GM23248 (cell line): Measurements from ENCODE around the gene LLGL2. TPM values are rescaled to one million over a fixed set of nuclear protein-coding genes. Genes with fewer than 3 reads are reported as not detected.

Experiments
- DNase-seq: peaks from one replicate; pipeline ENCODE4 v3.0.0-alpha.2; 2015
- H2AFZ ChIP-seq: fragments of 200-600 bp; sonication (generic); 2 replicates; pipeline ENCODE4 v1.6.1; 2016; ENCODE audit warnings: antibody characterized with exemption
- H3F3A ChIP-seq: fragments of 200-600 bp; sonication (generic); 2 replicates; pipeline ENCODE4 v1.6.1; 2016; ENCODE audit warnings: mild to moderate bottlenecking, antibody characterized with exemption, mixed run types; ENCODE audit not compliant: insufficient read depth
- H3K27ac ChIP-seq: fragments of 200-600 bp; sonication (generic); 2 replicates; pipeline ENCODE4 v1.5.1; 2016; ENCODE audit warnings: mild to moderate bottlenecking
- H3K27me3 ChIP-seq: fragments of 200-600 bp; sonication (generic); replicated peaks from 2 replicates; pipeline ENCODE4 v1.6.1; 2016; ENCODE audit warnings: mild to moderate bottlenecking; ENCODE audit not compliant: insufficient read depth
- H3K36me3 ChIP-seq: fragments of 200-600 bp; sonication (generic); 2 replicates; pipeline ENCODE4 v1.6.1; 2016; ENCODE audit warnings: low read depth, mild to moderate bottlenecking
- H3K4me1 ChIP-seq: fragments of 200-600 bp; sonication (generic); 2 replicates; pipeline ENCODE4 v1.6.1; 2016; ENCODE audit warnings: mild to moderate bottlenecking; ENCODE audit not compliant: insufficient read depth
- H3K4me2 ChIP-seq: fragments of 200-600 bp; sonication (generic); one replicate; pipeline ENCODE4 v1.6.1; 2016; ENCODE audit warnings: mild to moderate bottlenecking; ENCODE audit not compliant: unreplicated experiment
- H3K4me3 ChIP-seq: fragments of 200-600 bp; sonication (generic); 2 replicates; pipeline ENCODE4 v1.5.1; 2016; ENCODE audit warnings: mild to moderate bottlenecking
- H3K79me2 ChIP-seq: fragments of 200-600 bp; sonication (generic); 2 replicates; pipeline ENCODE4 v1.6.1; 2016; ENCODE audit warnings: mild to moderate bottlenecking; ENCODE audit not compliant: insufficient read depth
- H3K9ac ChIP-seq: fragments of 200-600 bp; sonication (generic); 2 replicates; pipeline ENCODE4 v1.6.1; 2016; ENCODE audit warnings: mild to moderate bottlenecking
- H3K9me2 ChIP-seq: fragments of 200-600 bp; sonication (generic); 2 replicates; pipeline ENCODE4 v1.6.1; 2016; ENCODE audit warnings: mixed run types, mild to moderate bottlenecking, moderate library complexity; ENCODE audit not compliant: insufficient read depth
- H3K9me3 ChIP-seq: fragments of 200-600 bp; sonication (generic); one replicate; pipeline ENCODE4 v1.6.1; 2017; ENCODE audit warnings: low read depth
- H4K20me1 ChIP-seq: fragments of 200-600 bp; sonication (generic); 2 replicates; pipeline ENCODE4 v1.6.0; 2016; ENCODE audit not compliant: insufficient read depth
- EZH2 ChIP-seq: fragments of 200-600 bp; sonication (generic); IDR thresholded peaks from 2 replicates; pipeline ENCODE4 v1.6.1; 2018; ENCODE audit warnings: antibody characterized with exemption, mild to moderate bottlenecking; ENCODE audit not compliant: insufficient read depth, poor library complexity, severe bottlenecking
- EZH2phosphoT487 ChIP-seq: fragments of 200-600 bp; sonication (generic); IDR thresholded peaks from 2 replicates; pipeline ENCODE4 v1.6.1; 2018; ENCODE audit warnings: antibody characterized with exemption, moderate library complexity, mild to moderate bottlenecking, low read depth; ENCODE audit not compliant: insufficient read depth
- WGBS, 2 experiments: methylation state at CpG; one replicate each; pipeline ENCODE4 v1.1.6; 2015 to 2017; ENCODE audit warnings: low lambda C conversion rate in 2 of 2, low coverage in 1 of 2; ENCODE audit errors: missing lambda C conversion rate in 2 of 2; 5-methylcytosine and 5-hydroxymethylcytosine counted together
- in situ Hi-C: fragments of 300-500 bp; cut with MboI; formaldehyde crosslinking; loops from 2 replicates; pipeline ENCODE4 v1.15.0; 2020
- polyA plus RNA-seq: library from polyadenylated mRNA; unstranded; fragments of >200 nt; fragmentation: Nextera tagmentation; extraction: Ambion mirVana; gene quantifications from 2 replicates; pipeline ENCODE4 v1.2.1, GENCODE V29; 2016
- total RNA-seq: library from RNA; depleted of rRNA; stranded (reverse); fragments of >200 nt; shearing (Covaris generic); gene quantifications from 2 replicates; pipeline ENCODE4 v1.2.3, GENCODE V29; 2014

LLGL2 gene
- total and polyA plus RNA-seq, 2 experiments from 2014 or later: not detected

DNA sequence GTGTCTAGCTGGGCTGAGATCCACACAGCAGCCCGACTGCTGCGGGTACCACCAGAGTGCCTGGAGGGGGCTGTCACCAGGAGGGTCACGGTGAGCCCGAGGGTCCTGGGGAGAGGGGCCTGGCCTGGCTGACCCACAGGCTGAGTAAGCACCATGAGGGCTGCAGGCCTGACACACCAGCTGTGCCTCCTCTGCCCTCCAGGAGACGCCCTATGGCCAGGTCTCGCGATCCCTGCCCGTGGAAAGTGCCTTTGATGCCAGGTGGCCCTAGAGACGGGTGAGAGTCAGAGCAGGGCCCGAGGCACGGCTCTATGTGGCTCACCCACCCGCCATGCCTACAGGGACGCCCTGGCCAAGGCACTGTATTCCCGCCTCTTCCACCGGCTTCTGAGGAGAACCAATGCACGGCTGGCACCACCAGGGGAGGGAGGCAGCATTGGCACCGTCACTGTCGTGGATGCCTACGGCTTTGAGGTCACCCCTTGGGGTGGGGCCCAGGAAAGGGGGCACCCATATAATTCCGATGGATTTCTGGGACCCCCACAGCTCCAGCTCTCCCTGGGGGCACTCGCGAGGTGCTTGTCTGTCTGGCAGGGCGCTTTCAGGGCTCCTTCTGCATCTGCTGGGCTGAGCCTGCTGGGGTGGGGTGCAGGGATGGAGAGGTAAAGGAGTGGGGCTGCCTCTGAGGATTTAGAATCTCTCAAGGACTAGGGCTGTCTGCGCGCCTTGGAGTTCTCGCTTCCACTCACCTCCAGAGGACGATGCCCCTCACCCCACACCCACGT lies 69.2 kb downstream of the LLGL2 start:
- H3K27ac ChIP-seq: no peak overlapping the region
- no peaks in the 10 kb centered on the region for H3K9me3 ChIP-seq
- in situ Hi-C loops: loop anchor here (10.0 kb wide), 1 partner anchor 60 kb away; no protein-coding TSS in a partner anchor
- H3K79me2 ChIP-seq: no peaks in the 10 kb centered on the region
- 57 to 59% methylated on average over 25 to 28 of the region's 28 CpGs for WGBS, 2 experiments
- H3K9ac ChIP-seq: no peak overlapping the region
- no peaks in the 10 kb centered on the region for H3K27me3 ChIP-seq
- H3K36me3 ChIP-seq: no peaks in the 10 kb centered on the region
- no peak overlapping the region for H3K4me2 ChIP-seq
- no peak overlapping the region for H2AFZ ChIP-seq
- no peaks in the 10 kb centered on the region for H3K4me1 ChIP-seq
- no peak overlapping the region for H3K4me3 ChIP-seq
- DNase-seq: no peak
- H3F3A ChIP-seq: no peaks in the 10 kb centered on the region
- no peaks in the 10 kb centered on the region for H3K9me2 ChIP-seq
- H4K20me1 ChIP-seq: no peaks in the 10 kb centered on the region
- TF ChIP-seq EZH2 (no peak), EZH2phosphoT487 (no peak)

DNA sequence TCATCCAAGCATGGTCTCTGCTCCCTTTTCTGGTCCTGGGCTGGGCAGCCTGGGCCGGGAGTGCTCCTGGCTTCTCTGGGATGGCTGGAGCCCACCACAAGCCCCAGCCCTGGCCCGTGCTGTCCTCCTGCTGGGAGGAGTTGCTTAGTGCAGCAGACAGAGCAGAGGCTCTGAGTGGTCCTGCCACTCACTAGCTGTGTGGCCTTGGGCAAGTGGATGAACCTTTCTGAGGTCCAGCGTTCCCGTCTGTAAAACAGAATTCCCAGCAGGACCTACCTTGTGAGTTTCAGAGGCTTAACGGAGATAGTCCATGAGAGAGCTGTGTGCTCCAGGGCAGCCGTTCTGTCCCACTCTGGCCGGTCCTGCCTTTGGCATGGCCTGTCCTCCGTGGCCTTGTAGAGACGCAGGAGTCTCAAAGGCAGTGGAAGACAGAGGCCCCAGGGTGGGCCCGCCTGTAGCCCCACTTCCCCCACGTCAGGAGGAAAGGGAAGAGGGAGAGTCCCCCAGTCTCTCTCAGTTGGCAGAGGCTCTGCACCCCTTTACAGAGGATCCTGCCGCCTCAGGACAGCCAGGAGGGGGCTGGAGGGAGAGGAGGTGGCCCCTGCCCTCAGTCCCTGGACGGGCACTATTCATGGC lies 69.9 kb downstream of the LLGL2 start:
- TF ChIP-seq EZH2phosphoT487 (no peak), EZH2 (no peak)
- Histone ChIP-seq H3K9me3 (no peaks in the 10 kb centered on the region), H3K4me2 (no peak overlapping the region), H3K9ac (no peak overlapping the region), H4K20me1 (no peaks in the 10 kb centered on the region), H2AFZ (no peak overlapping the region), H3K27me3 (no peaks in the 10 kb centered on the region), H3F3A (no peaks in the 10 kb centered on the region), H3K4me3 (no peak overlapping the region), H3K27ac (no peak overlapping the region), H3K9me2 (no peaks in the 10 kb centered on the region), H3K79me2 (no peaks in the 10 kb centered on the region), H3K36me3 (no peaks in the 10 kb centered on the region), H3K4me1 (no peaks in the 10 kb centered on the region)
- WGBS, 2 experiments: 59 to 70% methylated on average over 13 of the region's 13 CpGs
- in situ Hi-C loops: loop anchor here (10.0 kb wide), 1 partner anchor 59 kb away; no protein-coding TSS in a partner anchor
- DNase-seq: no peak

DNA sequence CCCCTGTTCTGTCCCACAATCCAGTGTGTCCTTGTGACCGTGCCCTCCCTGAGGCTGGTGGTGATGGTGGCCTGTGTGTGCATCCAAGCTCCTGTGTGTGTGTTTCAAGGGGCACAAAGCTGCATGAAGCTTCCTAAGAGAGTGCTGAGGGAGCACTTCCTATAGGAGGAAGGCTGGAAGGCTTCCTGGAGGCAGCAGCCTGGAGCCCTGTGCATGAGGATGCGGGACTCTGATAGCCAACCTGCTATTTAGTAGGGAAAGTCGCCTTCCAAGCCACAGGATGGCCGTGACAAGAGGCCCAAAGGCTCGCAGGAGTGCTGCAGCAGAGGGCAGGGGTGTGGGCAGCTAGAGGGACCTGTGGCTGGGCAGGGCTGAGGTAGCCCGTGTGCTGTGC lies 70.4 kb downstream of the LLGL2 start:
- no peak overlapping the region for H3K4me2 ChIP-seq
- no peaks in the 10 kb centered on the region for H3F3A ChIP-seq
- H3K4me1 ChIP-seq: no peaks in the 10 kb centered on the region
- no peak overlapping the region for H3K9ac ChIP-seq
- no peaks in the 10 kb centered on the region for H3K79me2 ChIP-seq
- H3K9me2 ChIP-seq: no peaks in the 10 kb centered on the region
- TF ChIP-seq EZH2 (no peak), EZH2phosphoT487 (no peak)
- H2AFZ ChIP-seq: no peak overlapping the region
- no peak overlapping the region for H3K27ac ChIP-seq
- no peaks in the 10 kb centered on the region for H3K36me3 ChIP-seq
- no peaks in the 10 kb centered on the region for H4K20me1 ChIP-seq
- H3K4me3 ChIP-seq: no peak overlapping the region
- no peaks in the 10 kb centered on the region for H3K9me3 ChIP-seq
- 82% methylated on average over 5 to 6 of the region's 6 CpGs for WGBS, 2 experiments
- in situ Hi-C loops: loop anchor here (10.0 kb wide), 1 partner anchor 59 kb away; no protein-coding TSS in a partner anchor
- H3K27me3 ChIP-seq: no peaks in the 10 kb centered on the region
- no peak for DNase-seq

DNA sequence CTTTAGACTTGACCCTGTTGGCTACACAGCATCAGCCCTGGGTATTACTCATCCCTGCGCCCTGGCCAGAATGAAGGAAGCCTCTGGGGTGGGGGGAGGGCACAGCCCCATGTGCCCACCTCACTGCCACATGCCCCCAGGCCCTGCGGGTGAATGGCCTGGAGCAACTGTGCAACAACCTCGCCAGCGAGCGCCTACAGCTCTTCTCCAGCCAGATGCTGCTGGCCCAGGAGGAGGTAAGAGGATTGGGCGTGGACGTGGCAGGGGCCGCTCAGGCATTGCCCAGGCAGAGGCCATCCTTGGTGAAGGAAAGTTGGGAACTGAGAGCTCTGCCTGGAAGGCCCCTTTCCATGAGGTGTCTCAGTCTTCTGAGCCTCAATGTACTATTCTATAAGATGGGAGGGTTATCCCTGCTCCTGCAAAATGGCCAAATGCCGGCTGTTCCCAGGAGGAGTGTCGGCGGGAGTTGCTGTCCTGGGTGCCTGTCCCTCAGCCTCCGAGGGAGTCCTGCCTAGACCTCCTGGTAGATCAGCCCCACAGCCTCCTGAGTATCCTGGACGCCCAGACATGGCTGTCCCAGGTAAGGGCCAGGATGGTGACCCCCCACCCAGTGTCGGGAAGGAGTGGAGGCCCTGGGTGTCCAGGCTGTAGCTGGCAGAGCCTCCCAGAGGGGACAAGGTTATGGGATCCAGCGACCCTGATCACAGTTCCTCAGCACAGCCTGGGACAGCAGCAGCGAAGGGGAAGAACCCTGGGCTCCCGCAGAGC lies 71.0 kb downstream of the LLGL2 start:
- Histone ChIP-seq H3K79me2 (no peaks in the 10 kb centered on the region), H3K9me2 (no peaks in the 10 kb centered on the region), H3K9me3 (no peaks in the 10 kb centered on the region), H3K27ac (no peak overlapping the region), H4K20me1 (no peaks in the 10 kb centered on the region), H2AFZ (no peak overlapping the region), H3K27me3 (no peaks in the 10 kb centered on the region), H3K9ac (no peak overlapping the region), H3K4me3 (no peak overlapping the region), H3F3A (no peaks in the 10 kb centered on the region), H3K4me2 (no peak overlapping the region), H3K4me1 (no peaks in the 10 kb centered on the region), H3K36me3 (no peaks in the 10 kb centered on the region)
- WGBS, 2 experiments: 84 to 88% methylated on average over 16 to 17 of the region's 17 CpGs
- in situ Hi-C loops: loop anchor here (10.0 kb wide), 1 partner anchor 58 kb away; no protein-coding TSS in a partner anchor
- no peak for DNase-seq
- TF ChIP-seq EZH2phosphoT487 (no peak), EZH2 (no peak)
